ENCODE measurements around the gene FCHSD2.
A peak's percentile ranks its signal among the peaks of the same experiment; 100 is the strongest.

Gene FCHSD2

GRCh38 chr11:72962084-72962483, 180.0 kb downstream of the FCHSD2 start:
- no peak for DNase-seq

GRCh38 chr11:72959998-72960731, 182.0 kb downstream of the FCHSD2 start:
- no peak for DNase-seq

GRCh38 chr11:72958791-72959190, 183.3 kb downstream of the FCHSD2 start:
- DNase-seq = no peak

GRCh38 chr11:72955466-72955865, 186.7 kb downstream of the FCHSD2 start:
- DNase-seq = no peak

- no peak for DNase-seq
These were observed 187.3 kb downstream of the FCHSD2 start for GRCh38 chr11:72954860-72955259.

GRCh38 chr11:72953637-72954036, 188.5 kb downstream of the FCHSD2 start:
- DNase-seq = no peak

GRCh38 chr11:72951888-72952287, 190.2 kb downstream of the FCHSD2 start:
- DNase-seq = no peak

GRCh38 chr11:72951193-72951592, 190.9 kb downstream of the FCHSD2 start:
- no peak for DNase-seq

GRCh38 chr11:72950685-72951084, 191.4 kb downstream of the FCHSD2 start:
- DNase-seq = no peak

GRCh38 chr11:72947229-72947628, 194.9 kb downstream of the FCHSD2 start:
- no peak for DNase-seq

GRCh38 chr11:72943664-72944063, 198.5 kb downstream of the FCHSD2 start:
- no peak for DNase-seq

GRCh38 chr11:72940417-72940816, 201.7 kb downstream of the FCHSD2 start:
- no peak for DNase-seq

GRCh38 chr11:72939031-72939430, 203.1 kb downstream of the FCHSD2 start:
- no peak for DNase-seq

GRCh38 chr11:72937439-72937838, 204.7 kb downstream of the FCHSD2 start:
- no peak for DNase-seq

- no peak for DNase-seq
These were observed 206.4 kb downstream of the FCHSD2 start for GRCh38 chr11:72935700-72936099.

- DNase-seq = no peak
These were observed 210.0 kb downstream of the FCHSD2 start for GRCh38 chr11:72932132-72932570.

- peak; percentile 42 for DNase-seq
These were observed 212.1 kb downstream of the FCHSD2 start for GRCh38 chr11:72930008-72930407.

GRCh38 chr11:72929256-72929655, 212.9 kb downstream of the FCHSD2 start:
- DNase-seq = no peak

- DNase-seq = no peak
These were observed 214.7 kb downstream of the FCHSD2 start for GRCh38 chr11:72927380-72927779.

- DNase-seq = no peak
These were observed 216.0 kb downstream of the FCHSD2 start for GRCh38 chr11:72926076-72926475.

GRCh38 chr11:72925656-72926055, 216.5 kb downstream of the FCHSD2 start:
- no peak for DNase-seq

GRCh38 chr11:72924568-72925190, 217.4 kb downstream of the FCHSD2 start:
- peak; percentile 14 for DNase-seq

- no peak for DNase-seq
These were observed 220.9 kb downstream of the FCHSD2 start for GRCh38 chr11:72921028-72921716.

GRCh38 chr11:72920001-72920400, 222.1 kb downstream of the FCHSD2 start:
- no peak for DNase-seq
